T-helper 22 cell (primary cell): ENCODE measurements around the gene KCNK13.
"Not testable (repeated sequence)": the region's sequence is repeated elsewhere in the genome, so short reads cannot be mapped to it uniquely, and the experiment has no call there.

Experiments
- DNase-seq: peaks from one replicate; pipeline ENCODE4 v3.0.0-alpha.2; 2020; ENCODE audit warnings: low read depth

KCNK13 gene

GRCh38 chr14:90060965-90061684 is 669 bp upstream of the KCNK13 start:
- no peak for DNase-seq

GRCh38 chr14:90062127-90062794 is 467 bp downstream of the KCNK13 start:
- no peak for DNase-seq

DNA sequence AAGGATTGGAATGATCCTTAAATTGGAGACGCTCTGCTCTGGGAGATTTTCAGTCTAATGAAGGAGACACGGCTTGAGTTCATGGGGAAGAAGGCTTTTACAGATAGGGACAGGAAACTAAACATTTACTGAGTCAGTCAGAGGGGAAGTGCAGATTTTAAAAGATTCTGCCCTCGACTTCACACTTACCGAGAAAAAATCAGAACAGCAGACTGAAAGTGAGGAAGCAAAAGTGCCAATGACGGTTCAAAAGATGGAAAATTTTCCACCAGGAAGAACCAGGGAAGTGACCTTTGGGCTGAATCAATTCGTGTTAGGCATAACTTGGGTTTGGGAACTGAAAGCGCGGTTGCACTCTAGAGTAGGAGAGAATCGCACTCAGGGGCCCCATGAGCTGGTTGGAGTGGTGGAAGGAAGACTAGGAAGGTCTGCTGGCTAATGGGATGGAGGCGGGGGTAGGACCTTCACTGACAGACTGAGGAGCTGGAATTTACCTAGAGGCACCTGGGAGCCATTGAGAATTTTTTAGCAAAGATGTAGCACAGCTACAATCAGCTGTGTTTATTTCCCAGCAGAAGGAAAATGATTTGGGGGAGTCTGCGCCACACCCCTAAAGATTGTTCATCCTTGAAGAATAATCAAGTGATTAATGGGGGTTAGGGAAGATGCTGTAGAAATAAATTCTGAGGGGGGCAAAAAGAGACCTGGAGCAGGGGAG is 1.2 kb downstream of the KCNK13 start:
- DNase-seq, result no peak

DNA sequence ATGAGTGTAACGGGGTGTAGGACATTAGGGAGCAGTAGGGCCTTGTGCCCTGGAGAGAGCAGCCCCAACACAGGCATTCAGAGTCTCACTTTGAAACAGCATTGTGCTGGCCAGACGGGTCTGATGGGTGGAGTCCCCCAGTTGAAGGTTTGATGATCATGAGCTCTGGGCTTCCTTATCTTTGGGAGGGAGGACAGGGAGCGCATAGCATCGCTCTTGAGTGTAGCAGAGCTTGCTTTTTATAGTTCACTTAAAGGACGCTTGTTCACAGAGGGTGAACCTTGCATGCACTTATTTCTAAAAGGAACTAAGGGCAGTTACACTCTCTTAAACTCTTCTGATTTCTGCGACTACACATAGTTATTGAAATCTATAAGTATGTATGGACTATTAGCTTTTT is 10.6 kb downstream of the KCNK13 start:
- DNase-seq, result no peak

DNA sequence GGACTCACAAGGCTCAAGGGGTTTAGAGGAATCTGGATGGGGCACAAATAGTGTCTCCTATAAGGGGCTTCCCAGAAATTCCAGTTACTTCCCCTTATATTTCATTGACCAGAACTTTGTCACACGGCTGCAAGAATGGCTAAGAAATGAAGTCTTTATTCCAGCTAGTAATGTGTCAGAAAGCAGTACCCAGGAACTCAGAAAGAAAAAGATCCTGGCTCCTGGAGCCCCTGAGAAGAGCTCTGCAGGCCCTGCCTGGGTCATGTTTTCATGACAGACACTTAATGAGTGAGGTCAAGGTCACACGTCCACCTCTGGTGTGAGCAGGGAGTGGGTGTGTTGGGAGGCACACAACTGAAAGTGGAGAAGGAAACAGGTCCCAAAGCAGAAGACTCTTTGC is 17.8 kb downstream of the KCNK13 start:
- DNase-seq, result no peak

DNA sequence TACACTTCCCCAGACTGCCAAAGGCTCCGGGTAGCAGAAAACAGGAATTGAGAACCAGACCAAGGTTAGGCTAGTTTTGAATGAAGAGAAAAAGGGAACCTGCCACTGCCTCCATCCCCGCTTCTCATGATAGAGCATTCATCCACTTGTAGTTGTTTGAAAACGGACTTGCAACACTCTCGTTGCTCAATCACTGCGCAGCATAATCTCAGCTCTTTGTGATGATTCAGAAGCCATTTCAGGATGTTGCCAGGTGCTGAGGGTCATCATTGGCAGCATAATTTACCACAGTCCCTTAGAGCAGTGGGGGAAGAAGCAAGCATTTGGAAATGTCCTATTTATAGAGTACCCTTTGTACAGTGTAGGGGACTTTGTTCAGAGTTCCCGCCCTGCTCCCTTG is 25.6 kb downstream of the KCNK13 start:
- DNase-seq, result no peak

DNA sequence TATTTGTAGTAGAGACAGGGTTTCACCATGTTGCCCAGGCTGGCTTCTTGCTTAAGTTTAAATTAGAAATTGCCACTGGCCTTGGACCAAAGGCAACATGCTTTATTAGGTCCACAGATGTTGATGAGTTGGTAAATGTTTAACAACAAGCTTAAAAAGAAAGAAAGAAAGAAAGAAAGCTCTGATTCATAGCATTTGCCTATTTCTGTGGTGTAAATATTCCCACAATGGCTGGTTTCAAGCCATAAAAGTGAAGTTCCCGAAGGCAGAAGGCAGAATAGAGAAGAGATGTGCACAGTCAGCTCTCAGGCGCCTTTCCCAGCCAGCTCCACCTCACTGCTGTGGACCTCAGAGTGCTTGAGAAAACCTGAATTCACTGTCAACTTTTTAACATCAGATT is 26.4 kb downstream of the KCNK13 start:
- no peak for DNase-seq

DNA sequence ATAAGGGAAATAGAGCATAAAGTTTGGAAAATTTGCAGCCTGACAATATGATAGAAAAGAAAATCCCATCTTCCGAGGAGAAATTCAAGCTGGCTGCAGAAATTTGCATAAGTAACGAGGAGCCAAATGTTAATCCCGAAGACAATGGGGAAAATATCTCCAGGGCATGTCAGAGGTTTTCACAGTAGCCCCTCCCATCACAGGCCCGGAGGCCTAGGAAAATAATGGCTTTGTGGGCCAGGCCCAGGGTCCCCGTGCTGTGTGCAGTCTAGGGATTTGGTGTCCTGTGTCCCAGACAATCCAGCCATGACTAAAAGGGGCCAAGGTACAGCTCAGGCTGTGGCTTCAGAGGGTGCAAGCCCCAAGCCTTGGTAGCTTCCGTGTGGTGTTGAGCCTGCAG is 27.7 kb downstream of the KCNK13 start:
- DNase-seq, result not testable (repeated sequence)

DNA sequence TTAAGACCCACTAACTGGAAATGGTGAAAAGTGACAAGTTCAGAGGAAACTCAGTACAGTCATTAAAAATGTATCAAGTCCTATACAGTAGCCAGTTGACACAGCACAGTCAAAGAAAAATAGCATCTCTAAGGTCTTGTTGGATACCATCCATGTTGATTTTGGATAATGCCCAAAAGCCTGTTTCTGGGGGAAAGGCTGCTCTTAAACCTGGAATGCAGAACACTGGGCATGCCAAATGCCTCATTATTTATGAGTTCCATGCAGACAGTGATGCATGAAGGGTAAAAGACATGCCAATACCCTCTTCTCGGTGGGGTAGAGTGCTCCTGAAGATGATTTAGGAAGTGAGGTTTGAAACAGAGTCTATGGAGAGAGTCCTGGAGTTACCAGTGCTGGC is 29.6 kb downstream of the KCNK13 start:
- DNase-seq, result no peak

DNA sequence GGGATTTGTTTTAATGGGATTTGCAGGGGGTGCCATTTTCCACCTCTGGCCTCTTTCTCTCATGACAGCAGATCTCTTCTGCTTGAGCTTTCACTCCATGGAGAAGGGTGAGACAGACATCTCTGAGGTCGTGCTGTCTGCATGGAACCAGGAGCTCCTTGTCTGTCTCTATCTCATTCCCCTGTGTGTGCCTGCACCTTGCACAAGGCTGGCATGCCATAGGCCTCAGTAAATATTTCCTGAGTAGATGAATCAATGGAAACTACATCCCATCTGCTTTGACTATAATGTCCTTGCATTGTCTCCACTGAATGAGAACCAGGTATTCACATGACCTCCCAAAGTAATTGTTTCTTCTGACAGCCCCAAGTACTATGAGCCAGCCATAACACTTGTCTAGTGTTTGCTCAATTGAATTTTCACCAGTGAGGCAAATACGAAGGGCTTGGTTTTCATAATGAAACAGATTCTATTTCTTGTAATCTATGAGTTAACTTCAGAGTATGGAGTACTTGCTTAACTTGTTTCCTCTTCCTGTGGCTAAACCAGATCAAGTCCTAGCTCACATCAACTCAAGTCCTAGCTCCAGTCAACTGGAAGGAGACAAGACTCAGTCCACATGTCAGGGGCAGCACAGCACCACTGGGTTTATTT is 32.3 kb downstream of the KCNK13 start:
- DNase-seq, result no peak

GRCh38 chr14:90095096-90095495 is 33.3 kb downstream of the KCNK13 start:
- DNase-seq, result no peak

DNA sequence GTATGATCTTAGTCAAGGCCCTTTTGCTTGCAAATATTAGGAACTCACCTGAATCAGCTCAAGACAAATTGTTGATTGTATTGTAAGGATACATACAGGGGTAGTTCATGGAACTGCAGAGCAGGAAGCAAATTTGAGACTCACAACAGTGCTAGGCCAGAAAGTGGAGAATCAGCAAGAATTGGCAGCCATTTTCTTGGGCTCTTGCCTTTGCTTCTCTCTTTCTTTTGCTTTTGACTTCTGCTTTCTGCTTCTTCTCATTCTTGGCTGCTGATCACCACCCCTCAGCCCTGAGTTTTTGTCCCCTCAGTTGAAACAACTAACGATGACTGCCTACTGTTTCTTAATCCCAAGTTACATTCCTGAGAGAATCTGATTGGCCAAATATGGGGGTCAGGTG is 34.8 kb downstream of the KCNK13 start:
- DNase-seq, result no peak

- DNase-seq, result no peak
Measured at GRCh38 chr14:90103808-90104207, 42.0 kb downstream of the KCNK13 start.

- no peak for DNase-seq
Measured at GRCh38 chr14:90105756-90106155, 44.0 kb downstream of the KCNK13 start.

GRCh38 chr14:90107789-90108188 is 46.0 kb downstream of the KCNK13 start:
- DNase-seq, result no peak

DNA sequence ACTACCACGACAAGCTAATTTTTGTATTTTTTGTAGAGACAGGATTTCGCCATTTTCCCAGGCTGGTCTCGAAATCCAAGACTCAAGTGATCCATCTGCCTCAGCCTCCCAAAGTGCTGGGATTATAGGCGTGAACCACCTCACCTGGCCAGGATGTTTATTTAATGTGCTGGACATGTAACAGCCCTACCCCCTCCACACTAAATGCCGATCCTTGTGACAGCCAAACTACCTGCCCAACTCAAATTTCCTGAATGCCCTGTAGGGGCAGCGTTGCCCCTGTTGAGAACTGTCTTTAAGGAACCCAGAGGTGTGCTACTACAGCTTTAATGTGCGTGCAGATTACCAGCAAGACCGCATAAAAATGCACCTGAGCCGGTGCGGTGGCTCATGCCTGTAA is 48.1 kb downstream of the KCNK13 start:
- no peak for DNase-seq

DNA sequence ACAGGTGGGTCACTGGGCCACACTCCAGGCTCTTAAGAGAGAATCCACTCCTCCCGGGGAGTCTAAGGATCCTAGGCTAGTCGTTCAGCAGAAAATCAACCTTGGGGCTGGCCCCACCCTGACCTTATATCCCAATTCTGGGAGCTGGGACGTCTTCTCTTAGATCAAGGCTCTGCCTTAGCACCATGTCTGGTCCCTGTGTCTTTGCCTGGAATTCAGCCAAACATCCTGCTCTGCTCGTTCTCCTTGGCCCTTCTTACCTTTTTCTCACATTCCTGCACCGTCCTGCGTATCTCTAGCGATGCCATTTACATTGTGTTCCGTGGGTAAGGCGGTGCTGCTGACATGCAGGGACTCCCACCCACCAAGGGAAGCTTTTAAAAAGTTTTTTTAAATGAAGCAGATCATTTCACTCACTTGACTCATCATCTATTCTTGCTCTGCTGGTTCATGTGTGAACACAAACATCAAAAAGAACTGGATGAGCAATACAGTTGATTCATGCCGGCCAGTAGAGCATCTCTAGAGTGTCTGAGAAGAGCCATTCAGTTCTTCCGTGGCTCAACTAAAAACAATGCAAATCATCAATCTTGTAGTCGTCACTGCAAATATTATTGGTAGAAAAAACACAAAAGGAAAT is 50.2 kb downstream of the KCNK13 start:
- no peak for DNase-seq

GRCh38 chr14:90114554-90114953 is 52.8 kb downstream of the KCNK13 start:
- DNase-seq, result no peak

DNA sequence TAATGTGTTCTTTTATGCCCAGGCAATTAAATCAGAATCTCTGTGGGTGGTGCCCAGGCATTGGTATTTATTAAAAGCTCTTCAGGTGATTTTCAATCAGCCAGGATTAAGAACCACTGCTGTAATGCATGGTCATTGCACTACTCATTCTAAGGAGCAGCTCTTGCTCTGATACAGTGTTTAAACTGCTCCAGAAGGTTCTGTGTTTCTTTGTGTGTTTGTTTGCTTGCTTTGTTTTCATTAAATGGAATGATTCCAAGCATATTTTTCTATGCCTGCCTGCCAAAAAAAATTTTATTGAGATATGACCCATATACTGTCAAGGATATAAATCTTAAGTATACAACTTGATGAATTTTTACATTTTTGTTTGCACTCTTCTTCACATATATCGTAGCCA is 54.0 kb downstream of the KCNK13 start:
- DNase-seq, result no peak

GRCh38 chr14:90116444-90116843 is 54.6 kb downstream of the KCNK13 start:
- DNase-seq, result no peak

GRCh38 chr14:90118027-90118426 is 56.2 kb downstream of the KCNK13 start:
- DNase-seq, result no peak

GRCh38 chr14:90126260-90126659 is 64.5 kb downstream of the KCNK13 start:
- DNase-seq, result no peak
